Natural killer cell (primary cell): Measurements from ENCODE around the gene ZNF552. TPM values are rescaled to one million over a fixed set of nuclear protein-coding genes. Genes with fewer than 3 reads are reported as not detected.
"Not testable (repeated sequence)": the region's sequence is repeated elsewhere in the genome, so short reads cannot be mapped to it uniquely, and the experiment has no call there.

Experiments
- ATAC-seq, 3 donors: fragments of 150-1000 bp in 2 of 3; fragments of 200-7000 bp in 1 of 3; cut with Tn5 transposase; 1 replicate in 1 of 3; 2 replicates in 2 of 3; pipeline ENCODE4 v1.10.0; 2021; ENCODE audit warnings: mild to moderate bottlenecking in 2 of 3, moderate library complexity in 2 of 3
- DNase-seq, 2 donors: peaks; one replicate each; pipeline versions ENCODE4 v3.0.0 to v3.0.0-alpha.2; 2013 to 2021; ENCODE audit warnings: mixed read lengths in 1 of 2
- H3K27ac ChIP-seq: one replicate; pipeline ENCODE4 v1.5.1; 2013; ENCODE audit warnings: mild to moderate bottlenecking, low read length
- H3K27me3 ChIP-seq: one replicate; pipeline ENCODE4 v1.6.1; 2013; ENCODE audit warnings: low read length; ENCODE audit not compliant: control insufficient read depth, insufficient read depth
- H3K36me3 ChIP-seq: one replicate; pipeline ENCODE4 v1.6.1; 2013; ENCODE audit warnings: low read length; ENCODE audit not compliant: control insufficient read depth, insufficient read depth
- H3K4me1 ChIP-seq: one replicate; pipeline ENCODE4 v1.6.1; 2013; ENCODE audit warnings: low read length; ENCODE audit not compliant: control insufficient read depth, insufficient read depth
- H3K4me3 ChIP-seq: one replicate; pipeline ENCODE4 v1.5.1; 2013; ENCODE audit warnings: low read length
- H3K9me3 ChIP-seq: one replicate; pipeline ENCODE4 v1.6.1; 2013; ENCODE audit warnings: low read length; ENCODE audit not compliant: control insufficient read depth, insufficient read depth
- H3K27ac Mint-ChIP-seq, 2 donors: one replicate each; pipeline ENCODE4 v1.8.0; 2022; ENCODE audit warnings: mild to moderate bottlenecking in 2 of 2, mixed read lengths in 2 of 2, moderate library complexity in 1 of 2
- H3K27me3 Mint-ChIP-seq, 2 donors: one replicate each; pipeline ENCODE4 v1.8.0; 2022; ENCODE audit warnings: low read depth in 2 of 2, mixed read lengths in 2 of 2
- H3K36me3 Mint-ChIP-seq: one replicate; pipeline ENCODE4 v1.8.0; 2022; ENCODE audit warnings: mixed read lengths
- H3K4me1 Mint-ChIP-seq, 2 donors: one replicate each; pipeline ENCODE4 v1.8.0; 2022; ENCODE audit warnings: mixed read lengths in 2 of 2
- H3K4me3 Mint-ChIP-seq: one replicate; pipeline ENCODE4 v1.8.0; 2022; ENCODE audit warnings: mild to moderate bottlenecking, moderate library complexity, mixed read lengths
- H3K9me3 Mint-ChIP-seq, 2 donors: one replicate each; pipeline ENCODE4 v1.8.0; 2022; ENCODE audit warnings: mixed read lengths in 2 of 2
- WGBS: methylation state at CpG from one replicate; pipeline ENCODE4 v1.1.7; 2013; ENCODE audit warnings: missing lambda C conversion rate; ENCODE audit not compliant: insufficient coverage; 5-methylcytosine and 5-hydroxymethylcytosine counted together
- intact Hi-C: fragments of 100-400 bp; cut with micrococcal nuclease; formaldehyde crosslinking; loops from one replicate; pipeline ENCODE4 v1.14.2; 2022
- total RNA-seq, 4 donors: library from RNA; stranded (reverse); fragments of 120-200 nt in 1 of 4; gene quantifications; one replicate each; pipeline versions ENCODE4 v1.2.3 to v1.2.4, GENCODE V29; 2013 to 2022
- TF ChIP-seq, protein P1 (sequence below): fragments of 200-600 bp; IDR thresholded peaks from one replicate; pipeline ENCODE4 v1.8.0; 2022; ENCODE audit warnings: antibody characterized with exemption

The ZNF552 gene
- total RNA-seq, 3 donors from 2014 or later (not counting 1 experiment from before 2014, with no cell fraction given) = 13.0 to 14.5 (median 14.3) TPM

DNA sequence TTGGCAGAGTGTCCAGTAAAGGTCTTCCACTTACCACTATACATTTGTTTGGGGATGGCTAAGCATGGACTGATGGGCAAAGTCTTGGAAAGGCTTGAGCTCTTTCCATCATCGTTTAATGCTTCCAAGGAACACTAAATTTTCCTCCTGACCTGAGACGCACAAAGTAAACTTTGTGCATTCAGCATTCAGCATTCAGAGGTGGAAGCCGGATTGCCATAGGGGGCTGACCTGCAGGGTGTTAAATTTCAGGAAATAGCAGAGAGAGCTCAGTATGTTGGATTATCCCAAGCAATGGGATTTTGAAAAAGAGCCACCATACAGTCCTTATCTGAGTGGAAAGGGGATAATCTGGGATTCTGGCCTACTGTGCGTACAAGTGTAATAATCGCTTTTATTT lies 14.0 kb downstream of the ZNF552 start:
- Mint-ChIP-seq H3K4me1 (peaks cover 21 to 34% of the 10 kb centered on the region in 2 donors), H3K36me3 (peaks cover 7% of the 10 kb centered on the region), H3K27me3 (no peaks in the 10 kb centered on the region), H3K27ac (peak overlapping the region in 1 of 2 donors; percentile 51), H3K9me3 (no peaks in the 10 kb centered on the region), H3K4me3 (no peak overlapping the region)
- Histone ChIP-seq H3K9me3 (no peaks in the 10 kb centered on the region), H3K27ac (no peak overlapping the region), H3K4me3 (no peak overlapping the region), H3K36me3 (peaks cover 7% of the 10 kb centered on the region), H3K4me1 (peaks cover 14% of the 10 kb centered on the region), H3K27me3 (no peaks in the 10 kb centered on the region)
- TF ChIP-seq, protein P1, sequence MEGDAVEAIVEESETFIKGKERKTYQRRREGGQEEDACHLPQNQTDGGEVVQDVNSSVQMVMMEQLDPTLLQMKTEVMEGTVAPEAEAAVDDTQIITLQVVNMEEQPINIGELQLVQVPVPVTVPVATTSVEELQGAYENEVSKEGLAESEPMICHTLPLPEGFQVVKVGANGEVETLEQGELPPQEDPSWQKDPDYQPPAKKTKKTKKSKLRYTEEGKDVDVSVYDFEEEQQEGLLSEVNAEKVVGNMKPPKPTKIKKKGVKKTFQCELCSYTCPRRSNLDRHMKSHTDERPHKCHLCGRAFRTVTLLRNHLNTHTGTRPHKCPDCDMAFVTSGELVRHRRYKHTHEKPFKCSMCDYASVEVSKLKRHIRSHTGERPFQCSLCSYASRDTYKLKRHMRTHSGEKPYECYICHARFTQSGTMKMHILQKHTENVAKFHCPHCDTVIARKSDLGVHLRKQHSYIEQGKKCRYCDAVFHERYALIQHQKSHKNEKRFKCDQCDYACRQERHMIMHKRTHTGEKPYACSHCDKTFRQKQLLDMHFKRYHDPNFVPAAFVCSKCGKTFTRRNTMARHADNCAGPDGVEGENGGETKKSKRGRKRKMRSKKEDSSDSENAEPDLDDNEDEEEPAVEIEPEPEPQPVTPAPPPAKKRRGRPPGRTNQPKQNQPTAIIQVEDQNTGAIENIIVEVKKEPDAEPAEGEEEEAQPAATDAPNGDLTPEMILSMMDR = no peak
- WGBS = 98% methylated on average over 5 of the region's 5 CpGs
- no peak for ATAC-seq
- intact Hi-C loops = no loop called here
- no peak for DNase-seq

DNA sequence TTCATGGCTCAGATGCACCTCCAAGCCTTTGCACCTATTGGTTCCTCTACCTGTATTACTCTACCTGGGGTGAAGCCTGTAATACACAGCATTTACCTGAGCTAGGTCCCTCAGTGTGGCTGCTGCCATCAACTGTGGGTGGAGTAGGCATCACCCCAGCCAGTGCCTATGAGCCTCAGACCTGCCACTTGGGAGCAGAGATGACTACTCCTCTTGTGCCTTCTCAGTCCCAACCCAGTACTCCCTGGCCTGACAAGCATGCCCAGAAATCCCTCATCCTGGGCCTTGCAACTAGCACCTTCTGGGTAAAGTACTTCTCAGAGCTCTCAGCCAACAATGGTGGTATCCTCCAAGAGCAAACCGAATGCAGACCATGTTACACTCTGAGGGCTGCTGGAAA lies 18.1 kb downstream of the ZNF552 start:
- H3K9me3 ChIP-seq, H3K4me3 Mint-ChIP-seq, intact Hi-C loops, H3K27me3 ChIP-seq, ATAC-seq, H3K27ac Mint-ChIP-seq, DNase-seq, H3K4me1 ChIP-seq, H3K27ac ChIP-seq, H3K9me3 Mint-ChIP-seq, H3K4me3 ChIP-seq, H3K36me3 ChIP-seq, H3K27me3 Mint-ChIP-seq: not testable (repeated sequence)
- peaks cover 14% of the 10 kb centered on the region for H3K36me3 Mint-ChIP-seq
- H3K4me1 Mint-ChIP-seq = peaks cover 8 to 19% of the 10 kb centered on the region in 2 donors
- 100% methylated on average over 1 of the region's 1 CpG for WGBS

DNA sequence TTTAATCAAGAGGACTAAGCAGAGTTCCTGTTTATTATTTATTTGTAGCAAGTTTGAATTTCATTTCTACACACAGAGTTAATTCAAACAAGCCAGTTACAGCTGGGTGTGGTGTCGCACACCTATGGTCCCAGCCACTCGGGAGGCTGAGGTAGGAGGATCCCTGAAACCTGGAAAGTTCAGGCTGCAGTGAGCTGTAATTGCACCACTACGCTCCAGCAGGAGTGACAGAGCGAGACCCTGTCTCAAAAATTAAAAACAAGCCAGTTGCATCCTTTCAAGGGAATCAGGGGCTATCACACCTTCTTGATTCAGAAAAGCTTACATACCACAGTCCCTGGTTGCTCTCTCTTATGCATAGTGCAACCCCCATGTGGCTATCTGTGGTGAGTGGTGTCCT lies 25.4 kb downstream of the ZNF552 start:
- peaks cover 7 to 8% of the 10 kb centered on the region in 2 donors for H3K9me3 Mint-ChIP-seq
- no peaks in the 10 kb centered on the region for H3K27me3 ChIP-seq
- DNase-seq (no peak), ATAC-seq (no peak)
- H3K27ac ChIP-seq = no peak overlapping the region
- H3K27me3 Mint-ChIP-seq = no peaks in the 10 kb centered on the region
- intact Hi-C loops = no loop called here
- WGBS = 99% methylated on average over 4 of the region's 4 CpGs
- H3K36me3 ChIP-seq = peaks cover 2% of the 10 kb centered on the region
- H3K9me3 ChIP-seq = peaks cover 48% of the 10 kb centered on the region
- peaks cover 0 to 24% of the 10 kb centered on the region in 2 donors for H3K4me1 Mint-ChIP-seq
- H3K36me3 Mint-ChIP-seq = peaks cover 6% of the 10 kb centered on the region
- H3K4me3 Mint-ChIP-seq = no peak overlapping the region
- H3K4me1 ChIP-seq = no peaks in the 10 kb centered on the region
- H3K4me3 ChIP-seq = no peak overlapping the region
- no peak overlapping the region for H3K27ac Mint-ChIP-seq
- TF ChIP-seq, protein P1 = no peak

DNA sequence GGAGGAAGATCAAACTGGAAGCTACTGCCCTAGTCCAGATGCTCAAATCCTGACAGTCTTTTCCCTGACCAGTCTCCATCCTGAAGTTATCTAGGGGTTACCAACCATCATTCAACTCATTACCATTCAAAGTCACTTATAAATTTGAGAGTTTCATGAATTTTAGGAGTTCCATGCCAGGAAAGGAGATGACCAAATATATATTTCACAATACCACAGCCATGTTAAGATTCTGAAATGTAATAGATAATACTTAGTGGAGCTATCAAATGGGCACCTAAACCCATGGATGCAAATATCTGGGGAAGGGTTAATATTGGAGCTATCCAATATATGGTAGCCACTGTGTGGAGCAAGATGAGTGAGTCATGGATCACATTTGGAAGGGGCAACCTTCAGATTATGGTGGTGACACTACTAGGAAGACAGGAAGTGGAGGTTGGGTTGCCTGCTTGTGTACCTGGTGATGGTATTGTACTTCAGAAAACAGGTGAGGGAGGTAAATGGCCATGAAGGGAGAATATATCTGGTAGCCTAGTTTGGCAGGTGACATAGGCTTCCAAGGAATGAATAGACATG lies 26.5 kb downstream of the ZNF552 start:
- H3K4me3 Mint-ChIP-seq = no peak overlapping the region
- peaks cover 7 to 8% of the 10 kb centered on the region in 2 donors for H3K9me3 Mint-ChIP-seq
- Histone ChIP-seq H3K36me3 (peaks cover 2% of the 10 kb centered on the region), H3K4me3 (no peak overlapping the region), H3K9me3 (peaks cover 49% of the 10 kb centered on the region), H3K4me1 (no peaks in the 10 kb centered on the region), H3K27ac (no peak overlapping the region), H3K27me3 (no peaks in the 10 kb centered on the region)
- TF ChIP-seq, protein P1 = no peak
- no peak for DNase-seq
- peaks cover 0 to 24% of the 10 kb centered on the region in 2 donors for H3K4me1 Mint-ChIP-seq
- intact Hi-C loops = no loop called here
- H3K27ac Mint-ChIP-seq = peak overlapping the region in 1 of 2 donors; percentile 2
- H3K36me3 Mint-ChIP-seq = peaks cover 6% of the 10 kb centered on the region
- H3K27me3 Mint-ChIP-seq = no peaks in the 10 kb centered on the region
- ATAC-seq = no peak
